NCI-H82 (cell line): ENCODE data around the gene LACTB.

ENCODE experiments used
- DNase-seq: peaks from one replicate; lab custom pipeline; 2025; lab: John Stamatoyannopoulos, UW

The LACTB gene

GRCh38 chr15:63133786-63134185 lies 12.1 kb downstream of the LACTB start:
- DNase-seq: no peak

DNA sequence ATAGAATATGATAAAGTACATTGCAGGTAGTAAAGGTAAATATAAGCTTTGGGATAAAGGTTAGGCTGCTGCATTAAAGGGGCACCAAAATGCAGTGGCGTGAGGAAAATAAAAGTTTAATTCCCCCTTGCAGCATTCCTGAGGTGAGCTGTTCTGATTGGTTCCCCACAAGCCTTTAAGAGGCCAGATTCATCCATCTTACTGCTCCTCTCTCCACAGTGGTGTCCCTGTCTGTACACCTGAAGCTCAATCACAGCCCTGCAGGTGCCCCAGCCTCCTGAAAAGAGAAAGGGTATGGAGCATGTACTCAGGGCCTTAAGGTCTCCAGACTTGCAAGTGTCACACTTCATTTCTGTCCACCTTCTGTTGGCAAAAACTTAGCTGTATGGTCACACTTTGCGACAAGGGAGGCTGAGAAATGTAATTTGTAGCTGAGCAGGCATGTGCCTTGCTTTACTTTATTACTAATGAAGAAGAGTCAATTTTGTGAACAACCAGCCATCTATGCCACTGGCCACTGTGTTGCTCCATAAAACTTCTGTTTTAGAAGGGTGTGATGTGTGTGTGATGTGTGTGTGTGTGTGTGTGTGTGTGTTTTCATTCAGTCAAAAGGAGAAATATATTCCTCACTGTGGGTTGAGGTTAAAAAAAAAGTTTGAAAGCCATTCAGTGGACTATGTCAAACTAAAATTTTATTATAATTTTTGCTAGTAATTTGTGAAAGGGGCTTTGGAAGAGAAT lies 12.8 kb downstream of the LACTB start:
- no peak for DNase-seq

DNA sequence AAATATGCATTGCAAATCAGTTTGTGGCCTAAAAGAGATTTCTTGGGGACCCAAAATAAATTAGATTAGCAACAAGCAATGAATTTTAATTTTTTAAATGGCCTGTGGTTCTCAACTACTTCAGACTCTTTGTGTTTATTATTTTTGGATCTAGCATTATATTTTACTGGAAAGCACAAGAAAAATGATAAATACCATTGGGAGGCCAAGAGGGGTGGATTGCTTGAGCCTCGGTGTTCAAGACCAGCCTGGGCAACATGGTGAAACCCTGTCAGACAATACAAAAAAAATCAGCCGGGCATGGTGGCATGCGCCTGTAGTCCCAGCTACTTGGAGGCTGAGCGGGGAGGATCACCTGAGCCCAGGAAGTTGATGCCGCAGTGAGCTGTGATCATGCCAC lies 13.6 kb downstream of the LACTB start:
- DNase-seq: no peak

DNA sequence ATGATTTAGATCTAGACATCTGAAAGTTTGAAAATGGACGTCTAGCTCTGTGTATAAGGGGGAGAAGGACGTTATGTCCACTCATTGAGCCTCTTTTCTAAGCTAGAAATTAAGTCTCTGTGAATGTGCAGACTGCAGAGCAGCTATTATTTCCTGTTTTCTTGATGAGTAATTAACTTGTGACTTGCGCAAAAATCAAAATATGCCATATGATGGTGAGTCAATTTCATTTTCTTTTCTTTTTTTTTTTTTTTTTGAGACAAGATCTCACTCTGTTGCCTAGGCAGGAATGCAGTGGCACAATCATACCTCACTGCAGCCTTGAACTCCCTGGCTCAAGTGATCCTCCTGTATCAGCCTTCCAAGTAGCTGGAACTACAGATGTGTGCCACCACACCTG lies 14.1 kb downstream of the LACTB start:
- DNase-seq: no peak

- no peak for DNase-seq
Measured at GRCh38 chr15:63136742-63137141, 15.1 kb downstream of the LACTB start.

GRCh38 chr15:63140936-63141335 lies 19.3 kb downstream of the LACTB start:
- DNase-seq: no peak

DNA sequence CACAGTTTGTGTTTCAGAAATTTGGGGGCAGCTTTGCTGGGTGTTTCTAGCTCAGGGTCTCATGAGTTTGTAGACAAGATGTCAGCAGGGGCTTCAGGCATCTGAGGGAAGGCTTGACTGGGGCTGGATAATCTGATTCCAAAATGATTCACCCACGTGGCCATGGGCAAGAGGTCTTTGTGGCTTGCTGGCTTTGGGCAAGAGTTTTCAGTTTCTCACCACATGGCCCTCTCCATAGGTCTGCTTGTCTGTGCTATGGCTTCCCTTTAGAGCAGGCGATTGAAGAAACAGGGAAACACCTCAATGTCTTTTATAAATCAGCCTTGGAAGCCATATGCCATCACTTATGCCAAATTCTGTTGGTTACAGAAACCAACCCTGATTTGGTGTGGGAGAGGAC lies 23.8 kb downstream of the LACTB start:
- DNase-seq: no peak

GRCh38 chr15:63146684-63147083 lies 25.0 kb downstream of the LACTB start:
- DNase-seq: no peak

- no peak for DNase-seq
Measured at GRCh38 chr15:63151665-63152064, 30.0 kb downstream of the LACTB start.

DNA sequence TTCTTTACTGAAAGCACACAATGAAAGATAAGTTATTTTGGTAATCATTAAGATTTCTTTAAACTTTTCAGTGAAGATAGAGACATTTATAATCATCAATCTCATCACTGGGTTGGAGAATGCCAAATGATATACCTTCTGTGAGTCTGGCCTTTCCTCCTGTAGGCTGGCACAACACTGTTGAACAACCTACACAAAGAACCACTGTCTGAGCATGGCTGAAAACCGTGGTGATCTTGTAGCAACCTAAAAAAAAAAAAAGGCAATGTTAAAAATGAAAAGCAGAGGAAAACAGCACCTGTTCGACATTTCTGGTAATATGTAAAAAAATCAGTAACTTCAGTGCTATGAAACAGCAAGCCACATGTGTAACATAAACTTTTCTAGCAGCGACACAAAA lies 33.8 kb downstream of the LACTB start:
- DNase-seq: no peak

GRCh38 chr15:63156086-63156710 lies 34.5 kb downstream of the LACTB start:
- no peak for DNase-seq

- peak; percentile 48 for DNase-seq
Measured at GRCh38 chr15:63156755-63157117, 35.1 kb downstream of the LACTB start.

GRCh38 chr15:63157118-63157843 lies 35.6 kb downstream of the LACTB start, which contains the start of gene RPS27L:
TSS of gene RPS27L (minus strand) at chr15:63157477. CDS start at chr15:63157405, 72 bp downstream.
- peak; percentile 97 for DNase-seq

- DNase-seq: peak; percentile 57
Measured at GRCh38 chr15:63157891-63158431, 36.3 kb downstream of the LACTB start.

DNA sequence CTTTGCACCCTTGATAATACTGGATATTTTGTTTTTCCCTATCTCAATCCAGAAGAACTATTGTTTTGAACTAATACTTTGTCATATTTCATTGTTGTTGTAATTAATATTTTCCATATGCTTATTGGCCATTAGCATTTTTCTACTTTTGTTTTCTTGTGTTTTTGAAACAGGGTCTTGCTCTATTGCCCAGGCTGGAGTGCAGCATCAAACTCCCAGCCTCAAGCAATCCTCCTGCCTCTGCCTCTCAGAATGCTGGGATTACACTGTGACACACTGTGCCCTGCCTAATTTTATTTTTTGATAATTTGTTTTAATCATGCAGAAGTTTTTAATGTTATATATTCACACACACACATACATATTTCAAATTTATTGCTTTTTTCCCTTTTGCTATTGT lies 39.0 kb downstream of the LACTB start:
- DNase-seq: no peak

- DNase-seq: peak; percentile 22
Measured at GRCh38 chr15:63163217-63163616, 41.6 kb downstream of the LACTB start.

DNA sequence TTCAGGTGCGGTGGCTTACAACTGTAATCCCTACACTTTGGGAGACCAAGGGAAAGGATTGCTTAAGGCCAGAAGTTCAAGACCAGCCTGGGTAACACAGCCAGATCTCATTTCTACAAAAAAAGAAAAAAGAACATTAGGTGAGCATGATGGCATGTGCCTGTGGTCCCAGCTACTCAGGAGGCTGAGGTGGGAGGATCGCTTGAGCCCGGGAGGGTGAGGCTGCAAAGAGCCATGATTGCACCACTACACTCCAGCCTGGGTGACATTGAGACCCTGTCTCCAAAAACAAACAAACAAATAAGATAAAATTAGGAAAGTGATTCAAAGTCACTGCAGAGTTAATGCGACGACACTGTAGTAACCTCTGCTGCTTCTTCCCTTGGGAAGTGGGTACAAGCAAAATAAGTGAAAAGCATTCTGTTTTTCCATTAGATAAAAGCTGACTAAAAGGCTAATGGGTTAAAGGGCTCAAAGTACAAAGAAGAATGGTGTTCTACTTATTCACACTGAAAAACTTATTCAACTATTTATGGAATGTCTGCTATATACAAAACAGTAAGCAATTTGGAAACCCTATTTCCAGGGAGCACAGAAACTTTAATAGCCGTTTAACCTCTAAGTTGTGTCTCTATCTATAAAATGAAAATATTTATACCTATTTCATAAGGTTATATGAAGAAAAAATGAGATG lies 43.7 kb downstream of the LACTB start:
- DNase-seq: no peak

DNA sequence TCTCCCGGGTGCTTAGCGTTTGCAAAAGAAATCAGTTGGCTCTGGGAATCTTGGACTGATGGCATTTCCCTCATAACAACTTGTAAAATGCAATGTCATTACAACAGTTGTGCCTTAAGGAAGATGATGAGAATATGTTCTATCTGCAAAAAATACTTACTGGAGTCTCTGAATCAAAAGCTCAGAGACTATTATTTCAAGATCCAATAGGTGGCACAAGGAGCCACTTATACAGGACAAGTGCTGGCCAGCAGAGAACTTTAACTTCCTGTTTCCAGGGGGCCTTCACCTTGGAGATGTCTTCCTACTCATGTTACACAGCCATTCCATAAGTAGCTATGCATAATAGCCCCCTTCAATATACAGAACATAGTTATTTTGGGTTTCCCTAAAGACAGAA lies 44.6 kb downstream of the LACTB start:
- DNase-seq: peak; percentile 22

- DNase-seq: no peak
Measured at GRCh38 chr15:63169788-63170187, 48.1 kb downstream of the LACTB start.

GRCh38 chr15:63172376-63172775 lies 50.7 kb downstream of the LACTB start:
- no peak for DNase-seq

GRCh38 chr15:63172851-63173451 lies 51.3 kb downstream of the LACTB start:
- DNase-seq: peak; percentile 63

DNA sequence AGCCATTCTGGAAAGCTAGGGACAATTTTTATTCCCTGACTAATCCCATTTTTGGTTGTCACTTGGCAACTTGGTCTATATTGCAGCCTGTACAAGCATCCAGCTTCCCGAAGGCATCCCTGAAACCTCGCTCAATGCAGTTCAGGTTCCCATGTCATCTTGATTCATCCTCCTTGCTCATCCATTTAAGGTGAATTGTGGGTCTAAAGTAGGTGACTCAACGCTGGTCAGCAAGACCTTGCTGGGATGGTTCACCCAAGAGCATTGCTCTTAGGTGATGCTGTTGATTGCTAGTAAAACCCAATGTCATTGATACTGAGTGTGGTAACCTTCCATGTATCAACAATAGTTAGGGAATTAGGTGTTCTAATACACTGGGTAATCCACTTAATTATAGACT lies 54.6 kb downstream of the LACTB start:
- no peak for DNase-seq
